HG03045 (cell line): Measurements from ENCODE around the gene NEDD4L.

ENCODE experiments used
- ATAC-seq: cut with Tn5 transposase; IDR thresholded peaks from one replicate; pipeline ENCODE4 v1.9.1; 2021; ENCODE audit warnings: mild to moderate bottlenecking, moderate library complexity; ENCODE audit not compliant: unreplicated experiment

Gene NEDD4L

DNA sequence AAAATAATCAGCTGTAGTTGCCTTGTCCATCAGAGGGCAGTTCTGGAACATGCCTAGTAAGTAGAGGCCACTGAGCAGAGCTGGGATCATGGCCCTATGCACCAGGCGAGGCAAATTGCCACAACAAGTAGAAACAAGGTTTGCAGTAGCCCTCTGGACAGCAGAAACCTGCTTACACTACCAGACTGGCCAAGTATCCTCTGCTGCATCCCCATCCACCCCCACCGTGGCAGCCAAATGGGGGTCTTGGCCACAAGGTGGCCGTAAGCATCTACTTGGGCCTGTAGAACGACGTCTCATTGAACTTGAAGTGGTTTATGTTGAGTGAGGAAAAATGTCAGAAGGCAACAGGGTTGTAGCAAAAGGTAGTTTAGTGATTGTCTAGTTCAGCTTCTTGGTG is 343.7 kb downstream of the NEDD4L start:
- ATAC-seq: no peak

DNA sequence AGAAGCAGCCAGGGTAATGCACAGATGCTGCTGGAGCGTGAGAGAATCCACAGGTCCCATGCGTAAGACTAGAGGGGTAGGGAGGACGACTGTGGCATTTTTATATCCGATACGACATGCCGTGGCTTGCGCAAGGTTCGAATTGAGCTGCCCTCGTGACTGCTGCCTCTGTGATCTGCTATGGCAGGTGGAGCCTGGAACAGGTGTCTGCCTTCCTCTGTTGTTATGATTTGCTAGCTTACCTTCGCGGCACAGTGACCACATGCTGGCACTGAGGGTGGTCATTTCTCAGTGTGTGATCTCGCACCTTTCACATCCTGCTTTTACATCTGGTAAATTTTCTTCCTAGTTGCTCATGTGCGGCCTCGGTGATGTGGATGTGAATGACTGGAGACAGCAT is 344.7 kb downstream of the NEDD4L start:
- ATAC-seq: no peak

DNA sequence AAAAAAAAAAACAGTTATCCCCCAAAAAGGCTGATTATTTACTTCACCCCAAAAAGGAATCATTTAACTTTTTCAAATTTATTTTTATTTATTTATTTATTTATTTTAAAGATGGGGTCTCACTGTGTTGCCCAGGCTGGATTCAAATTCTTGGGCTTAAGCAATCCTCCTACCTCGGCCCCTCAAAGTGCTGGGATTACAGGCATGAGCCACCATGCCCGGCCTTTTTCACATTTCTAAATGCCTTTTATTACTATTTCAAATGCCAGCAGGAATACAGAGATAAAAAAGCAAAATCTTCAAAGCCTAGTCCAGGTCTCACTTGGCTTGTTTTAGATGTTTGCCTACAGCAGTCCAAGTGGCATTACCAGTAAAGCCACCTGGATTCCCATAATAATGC is 345.7 kb downstream of the NEDD4L start:
- no peak for ATAC-seq

DNA sequence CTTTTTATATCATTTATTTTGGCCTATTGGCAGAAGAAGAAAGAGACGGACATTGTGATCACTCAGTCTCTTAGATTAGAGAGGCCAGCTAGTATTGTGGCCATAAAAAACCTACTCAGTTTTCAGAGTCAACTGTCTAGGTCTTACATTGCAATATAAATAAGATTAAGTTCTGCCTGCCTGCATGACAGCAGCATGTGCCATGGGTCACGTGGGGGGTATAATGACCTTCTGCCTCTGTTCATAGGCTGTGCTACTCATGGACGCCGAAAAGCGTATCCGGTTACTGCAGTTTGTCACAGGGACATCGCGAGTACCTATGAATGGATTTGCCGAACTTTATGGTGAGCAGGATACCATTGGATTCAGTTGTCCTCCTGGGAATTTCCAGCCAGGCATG is 346.4 kb downstream of the NEDD4L start:
- no peak for ATAC-seq

DNA sequence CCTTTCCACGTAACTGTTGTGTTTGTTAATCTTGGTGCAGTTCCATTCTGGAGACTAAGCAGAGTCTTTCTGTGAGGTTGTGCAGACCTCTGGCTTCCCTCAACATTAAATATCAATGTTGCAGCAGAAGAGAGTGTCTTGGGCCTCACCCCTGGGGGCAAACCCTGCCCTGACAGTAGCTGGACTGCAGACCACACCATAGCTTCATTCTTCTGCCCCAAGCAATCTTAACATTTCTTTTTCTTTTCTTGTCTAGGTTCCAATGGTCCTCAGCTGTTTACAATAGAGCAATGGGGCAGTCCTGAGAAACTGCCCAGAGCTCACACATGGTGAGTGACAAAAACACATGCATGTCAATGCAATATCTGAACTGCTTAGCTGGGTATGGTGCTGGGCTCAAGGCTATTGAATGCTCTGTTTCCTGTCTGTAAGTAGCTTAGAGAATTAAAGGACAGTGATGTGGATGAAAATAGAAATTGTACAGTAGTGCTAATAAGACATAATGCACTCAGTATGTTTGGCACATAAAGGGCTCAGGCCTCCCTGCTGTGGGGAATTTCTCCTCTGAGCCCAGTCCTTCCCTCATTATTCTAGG is 347.3 kb downstream of the NEDD4L start:
- no peak for ATAC-seq

DNA sequence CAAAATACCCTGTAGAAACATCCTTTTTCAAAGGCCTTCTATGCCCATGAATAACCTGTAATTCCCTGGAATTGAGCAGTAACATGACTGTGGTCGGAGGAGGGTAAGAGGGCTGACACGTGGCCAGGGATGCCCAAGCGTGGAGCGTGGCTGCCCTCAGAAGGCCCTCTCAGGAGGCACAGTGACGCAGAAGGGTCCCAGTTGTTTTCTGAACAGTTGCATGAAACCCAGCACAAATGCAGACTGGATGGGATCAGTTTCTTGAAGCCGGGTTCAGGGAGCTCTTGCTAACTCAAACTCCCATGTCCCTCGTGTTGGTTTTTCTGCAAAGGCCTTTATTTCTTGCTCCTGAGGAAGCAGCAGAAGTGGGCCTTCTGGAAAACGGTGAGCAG is 347.9 kb downstream of the NEDD4L start:
- ATAC-seq: no peak

DNA sequence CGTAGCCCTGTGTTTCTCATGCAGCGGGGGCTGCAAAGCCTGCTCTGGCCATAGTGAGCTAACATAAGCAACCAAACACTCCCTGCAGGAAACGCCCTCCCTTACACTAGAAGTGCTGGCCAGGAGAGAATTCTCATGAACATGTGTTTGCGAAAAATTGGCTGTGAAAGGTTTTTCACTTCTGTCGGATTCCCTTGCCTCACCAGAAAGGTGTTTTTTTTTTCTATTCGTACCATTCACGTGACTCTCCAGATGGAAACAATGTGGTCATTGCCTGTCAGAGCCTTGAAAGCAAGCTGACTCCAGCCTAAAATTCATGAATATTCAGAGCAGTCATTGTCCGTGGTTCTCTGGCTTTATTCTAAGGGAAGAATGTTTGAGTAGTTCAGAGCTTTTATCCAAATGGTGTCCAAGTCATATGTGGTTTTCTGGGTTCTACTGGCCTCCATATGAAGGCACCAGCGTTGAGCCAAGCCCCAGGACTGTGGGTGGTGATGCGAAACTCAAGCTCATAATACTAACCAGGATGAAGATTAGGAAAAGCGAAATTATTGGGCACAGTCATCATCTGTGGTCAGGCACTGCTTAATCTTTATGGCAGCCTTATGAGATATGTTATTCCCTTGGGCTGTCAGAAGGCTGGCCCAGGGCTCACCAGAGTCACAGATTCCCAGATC is 348.4 kb downstream of the NEDD4L start:
- ATAC-seq: no peak

DNA sequence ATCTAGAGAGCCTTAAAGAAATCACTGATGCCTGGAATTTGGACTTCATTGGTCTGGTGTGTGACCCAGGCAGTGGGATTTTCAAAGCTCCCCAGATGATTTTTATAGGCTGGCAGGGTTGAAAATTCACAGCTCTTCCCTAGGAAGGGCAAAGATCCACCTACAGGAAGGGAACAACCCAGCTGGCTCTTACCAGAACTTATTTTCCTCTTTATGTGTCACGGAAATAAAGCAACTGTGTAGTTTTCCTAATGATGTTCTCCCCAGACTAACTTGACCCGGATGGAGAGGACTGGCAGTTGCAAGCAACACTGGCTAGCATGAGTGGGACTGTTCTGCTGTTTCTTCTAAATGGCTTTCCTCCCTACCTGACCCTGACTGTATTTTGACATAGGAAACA is 349.3 kb downstream of the NEDD4L start:
- no peak for ATAC-seq

DNA sequence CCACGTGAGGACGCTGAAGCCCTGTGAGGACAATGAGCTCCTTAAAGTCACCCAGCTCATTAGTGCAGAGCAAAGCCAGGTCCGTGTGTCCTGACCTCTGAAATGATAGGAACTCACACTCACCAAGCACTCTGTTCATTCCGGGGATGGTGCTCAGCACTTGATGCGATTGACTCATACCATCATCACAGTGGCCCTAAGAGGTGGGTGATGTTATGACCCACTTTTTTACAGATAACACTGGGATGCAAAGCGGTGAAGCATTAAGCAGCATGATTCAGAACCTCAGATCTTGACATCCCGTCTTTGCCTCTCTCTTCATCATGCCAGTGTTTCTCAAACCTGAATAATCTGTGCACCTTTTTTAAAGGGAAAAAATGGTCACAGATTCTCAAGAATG is 350.0 kb downstream of the NEDD4L start:
- ATAC-seq: no peak

DNA sequence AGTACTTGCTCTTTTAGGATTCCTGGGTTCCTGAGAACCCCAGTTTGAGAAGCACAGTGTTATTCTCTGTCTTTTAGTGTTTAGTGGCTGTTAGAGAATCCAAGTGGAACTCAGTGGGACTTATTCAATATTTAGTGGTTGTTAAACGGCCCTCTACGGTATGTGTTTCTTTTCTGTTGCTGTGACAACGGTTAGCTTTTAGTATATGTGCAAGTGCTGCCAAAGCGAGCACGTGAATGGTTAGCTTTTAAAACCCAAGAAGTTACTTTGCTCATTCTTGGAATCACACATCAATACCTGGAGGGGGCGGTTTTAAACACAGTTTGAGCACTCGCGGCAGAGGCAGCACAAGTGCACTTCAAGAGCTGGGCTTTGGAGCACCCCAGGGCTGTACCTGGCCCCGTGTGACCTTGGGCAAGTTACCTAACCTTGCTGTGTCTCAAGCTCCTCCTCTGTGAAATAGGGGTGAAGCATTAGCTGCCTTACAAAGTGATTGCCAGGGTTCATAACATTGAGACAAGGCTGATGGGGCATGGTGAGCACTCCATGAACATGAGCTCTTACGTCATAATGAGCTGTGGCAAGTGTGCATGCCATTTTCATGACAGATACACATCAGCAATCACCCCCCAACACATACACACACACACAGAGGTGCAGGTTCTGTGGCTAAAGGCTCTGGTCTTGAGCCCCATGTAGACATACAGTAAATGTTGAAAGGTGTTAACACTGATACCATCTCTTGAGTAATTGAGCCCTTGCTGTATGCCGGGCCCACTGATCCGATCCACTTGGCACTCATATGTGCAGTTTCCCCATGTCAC is 350.8 kb downstream of the NEDD4L start:
- ATAC-seq: no peak

DNA sequence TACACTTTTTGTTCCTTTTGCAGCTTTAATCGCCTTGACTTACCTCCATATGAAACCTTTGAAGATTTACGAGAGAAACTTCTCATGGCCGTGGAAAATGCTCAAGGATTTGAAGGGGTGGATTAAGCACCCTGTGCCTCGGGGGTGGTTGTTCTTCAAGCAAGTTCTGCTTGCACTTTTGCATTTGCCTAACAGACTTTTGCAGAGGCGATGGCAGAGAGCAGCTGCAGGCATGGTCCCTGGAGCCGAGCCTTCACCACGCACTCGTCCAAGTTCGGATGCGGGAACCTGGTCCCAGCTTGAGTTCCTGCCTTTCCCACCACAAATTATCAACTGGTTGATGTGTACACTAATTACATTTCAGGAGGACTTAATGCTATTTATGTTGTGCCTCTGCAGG is 352.1 kb downstream of the NEDD4L start:
- no peak for ATAC-seq

DNA sequence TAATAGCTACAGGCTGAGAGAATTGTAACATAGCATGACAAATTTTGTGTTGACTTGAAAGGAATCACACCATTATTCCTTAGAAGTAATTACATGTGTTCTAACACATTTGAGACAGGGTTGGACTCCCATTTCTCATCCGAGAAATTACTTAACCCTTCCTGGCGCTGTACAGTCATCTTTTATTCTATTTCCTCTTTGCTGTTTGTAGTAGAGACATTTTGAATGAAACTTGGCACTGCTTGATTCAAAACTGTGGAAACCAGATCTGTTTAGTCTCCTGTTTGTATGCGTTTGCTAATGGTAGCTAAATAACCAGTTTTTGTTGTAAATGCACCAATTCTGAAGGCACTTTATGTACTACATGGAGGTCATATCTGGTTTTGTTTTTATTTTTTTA is 352.9 kb downstream of the NEDD4L start:
- no peak for ATAC-seq

DNA sequence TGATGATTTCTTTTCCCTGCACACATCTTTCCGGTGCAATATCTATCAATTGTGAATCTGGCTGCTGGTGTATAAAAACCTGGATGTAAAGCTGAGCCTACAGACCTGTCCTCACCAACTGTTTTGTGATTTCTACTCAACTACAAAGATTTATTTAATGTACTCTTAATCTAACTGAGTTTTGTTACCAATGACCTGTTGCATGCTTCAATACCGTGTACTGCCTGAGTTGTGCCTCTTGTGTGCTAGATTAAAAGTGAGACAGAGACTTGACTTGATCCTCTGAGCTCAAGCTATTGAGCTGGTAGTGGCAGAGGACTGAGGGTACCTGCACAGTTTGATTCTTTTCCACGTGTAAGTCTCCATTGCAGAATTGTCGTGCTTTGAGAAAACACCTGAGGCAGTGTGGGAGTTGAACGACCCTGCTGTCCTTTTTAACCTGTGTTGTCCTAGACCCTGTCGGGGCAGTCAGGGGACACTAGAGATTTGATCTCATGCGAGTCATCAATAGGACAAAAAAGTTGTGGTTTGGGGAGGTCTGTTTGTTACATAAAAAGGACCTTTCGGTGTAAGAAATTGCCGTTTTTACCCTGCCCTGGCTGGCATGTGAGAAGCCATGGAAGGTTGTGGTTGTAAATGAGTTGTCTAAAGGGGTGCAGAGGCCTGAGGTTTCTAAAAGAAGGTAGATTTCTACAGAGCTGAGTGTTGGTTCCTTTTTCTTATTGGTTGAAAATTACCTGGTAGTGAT is 353.5 kb downstream of the NEDD4L start:
- ATAC-seq: no peak

DNA sequence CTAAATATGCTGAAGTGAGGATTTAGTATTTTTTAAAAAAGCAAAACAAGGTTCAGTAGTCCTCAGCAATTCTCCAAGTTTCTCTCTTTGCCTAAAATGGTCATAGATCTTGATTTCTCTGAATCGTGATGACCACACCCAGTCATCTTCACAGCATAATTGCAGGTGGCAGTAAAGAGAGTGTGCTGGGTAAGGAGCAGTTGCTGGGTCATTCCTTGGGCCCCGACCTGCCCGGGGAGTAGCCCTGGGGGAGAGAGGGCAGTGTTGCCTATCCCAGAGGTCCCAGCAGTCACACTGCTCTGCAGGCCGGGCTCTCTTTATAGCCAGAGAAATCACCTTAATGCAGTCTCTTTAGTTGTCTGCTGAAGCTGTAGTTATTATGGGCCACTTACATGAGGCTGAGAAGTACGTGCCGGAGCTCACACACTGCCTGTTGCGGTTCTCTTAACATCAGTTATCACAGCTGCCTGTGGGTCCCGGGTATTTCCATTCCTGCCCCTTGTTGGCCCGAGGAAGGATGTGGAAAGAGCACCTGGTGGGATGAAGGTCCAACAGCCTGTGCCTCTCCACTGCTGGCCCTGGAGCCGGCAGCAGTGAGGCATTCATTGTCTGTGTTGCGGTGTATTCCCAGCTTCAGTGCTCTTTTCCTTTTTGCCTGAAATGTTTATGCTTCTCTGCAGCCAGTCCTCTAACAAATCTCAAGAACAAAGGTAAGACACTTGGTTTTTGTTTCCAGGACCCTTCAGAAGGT is 354.8 kb downstream of the NEDD4L start:
- no peak for ATAC-seq

DNA sequence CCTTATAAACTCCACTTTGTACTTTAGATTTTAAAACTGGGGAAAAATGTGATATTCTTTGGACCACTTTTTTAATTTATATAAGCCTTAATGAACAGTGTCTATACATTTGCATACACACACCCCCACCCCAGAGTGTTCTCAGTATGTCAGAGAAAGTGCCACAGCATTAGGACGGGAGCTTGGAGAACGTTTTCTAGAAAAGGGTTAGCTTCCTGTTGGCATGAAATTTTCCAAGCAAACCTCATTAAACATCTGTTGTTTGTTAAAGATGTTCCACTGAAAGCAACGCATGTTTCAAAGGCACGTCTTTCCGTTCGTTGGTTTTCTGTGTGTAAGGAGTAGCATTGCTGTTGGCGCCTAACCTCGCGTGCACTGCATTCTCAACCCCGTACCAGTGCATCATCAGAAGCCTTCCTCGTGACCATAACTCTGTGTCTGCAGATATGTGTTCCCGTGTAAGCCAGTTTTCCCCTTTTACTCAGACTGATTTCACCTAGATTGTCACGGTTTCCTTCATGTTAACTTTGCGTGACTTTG is 356.4 kb downstream of the NEDD4L start:
- ATAC-seq: no peak

DNA sequence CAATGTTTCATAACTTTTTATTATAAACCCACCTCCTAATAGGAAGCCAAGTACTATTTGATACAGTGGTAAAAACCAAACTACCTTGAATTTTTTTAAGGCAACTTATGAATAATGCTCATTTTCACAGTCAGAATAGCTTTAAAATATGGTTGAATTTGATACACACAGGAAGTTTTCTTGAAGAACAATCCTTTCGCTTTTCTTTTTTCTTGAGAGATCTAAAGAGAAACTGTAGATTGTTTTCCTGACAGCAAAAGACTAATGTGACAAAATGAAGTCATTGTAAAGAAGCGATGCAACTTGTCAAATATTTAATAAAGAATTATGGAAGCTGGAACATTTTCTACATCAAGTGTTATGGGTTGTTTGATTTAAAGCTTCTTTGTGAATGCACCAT is 357.2 kb downstream of the NEDD4L start:
- ATAC-seq: no peak

DNA sequence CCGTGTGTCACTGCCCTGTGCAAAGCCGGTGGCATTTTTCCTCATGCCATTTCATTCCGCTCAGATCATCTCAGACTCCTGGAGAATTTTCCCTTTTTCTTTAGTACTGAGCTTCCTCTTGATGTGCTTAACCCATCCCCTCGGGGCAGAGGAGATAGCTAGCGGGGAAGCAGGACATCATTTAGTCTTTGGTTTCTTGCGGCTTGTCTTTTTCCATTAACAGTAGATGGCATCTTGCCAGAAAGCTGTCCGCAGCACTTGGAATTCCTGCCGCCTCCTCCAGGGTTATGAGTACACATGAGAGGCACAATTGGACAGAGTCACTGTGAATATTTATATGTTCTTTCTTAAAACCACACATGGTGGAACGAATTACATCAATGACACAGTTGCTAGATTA is 358.2 kb downstream of the NEDD4L start:
- no peak for ATAC-seq

DNA sequence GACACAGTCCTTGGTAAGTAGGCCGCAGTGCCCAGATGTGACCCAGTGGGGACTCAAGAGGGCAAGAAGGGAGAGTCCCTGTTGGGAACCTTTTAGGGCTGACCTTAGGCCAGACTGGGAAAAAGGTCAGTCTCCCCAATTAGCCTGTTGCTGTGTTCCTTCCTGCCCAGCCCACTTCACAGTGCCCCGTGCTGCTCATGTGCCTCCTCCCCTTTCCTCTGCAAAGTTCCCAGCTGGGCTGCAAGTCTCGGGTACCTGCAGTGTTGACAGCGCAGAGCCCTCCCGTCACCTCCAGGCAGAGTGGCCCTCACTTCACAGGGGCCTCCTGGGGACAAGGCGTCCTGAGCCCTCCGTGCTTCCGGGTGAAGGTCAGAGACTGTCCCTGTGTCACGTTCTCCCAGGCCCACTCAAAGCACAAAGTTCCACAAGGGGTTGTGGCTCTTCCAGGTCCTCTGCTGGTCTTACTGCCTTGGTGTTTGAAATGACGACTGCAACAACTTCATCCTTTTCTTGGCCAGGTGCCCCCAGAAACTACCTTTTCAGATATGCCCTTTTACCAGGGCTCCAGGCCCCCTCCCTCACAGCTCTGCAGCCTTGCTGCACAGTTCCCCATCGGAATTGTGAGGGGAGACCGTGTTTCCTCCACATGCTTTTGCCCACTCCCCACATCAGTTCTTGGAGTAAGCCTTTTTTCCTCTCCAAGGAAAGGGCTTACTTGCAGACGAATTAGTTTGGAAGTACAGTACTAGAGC is 359.1 kb downstream of the NEDD4L start:
- no peak for ATAC-seq

DNA sequence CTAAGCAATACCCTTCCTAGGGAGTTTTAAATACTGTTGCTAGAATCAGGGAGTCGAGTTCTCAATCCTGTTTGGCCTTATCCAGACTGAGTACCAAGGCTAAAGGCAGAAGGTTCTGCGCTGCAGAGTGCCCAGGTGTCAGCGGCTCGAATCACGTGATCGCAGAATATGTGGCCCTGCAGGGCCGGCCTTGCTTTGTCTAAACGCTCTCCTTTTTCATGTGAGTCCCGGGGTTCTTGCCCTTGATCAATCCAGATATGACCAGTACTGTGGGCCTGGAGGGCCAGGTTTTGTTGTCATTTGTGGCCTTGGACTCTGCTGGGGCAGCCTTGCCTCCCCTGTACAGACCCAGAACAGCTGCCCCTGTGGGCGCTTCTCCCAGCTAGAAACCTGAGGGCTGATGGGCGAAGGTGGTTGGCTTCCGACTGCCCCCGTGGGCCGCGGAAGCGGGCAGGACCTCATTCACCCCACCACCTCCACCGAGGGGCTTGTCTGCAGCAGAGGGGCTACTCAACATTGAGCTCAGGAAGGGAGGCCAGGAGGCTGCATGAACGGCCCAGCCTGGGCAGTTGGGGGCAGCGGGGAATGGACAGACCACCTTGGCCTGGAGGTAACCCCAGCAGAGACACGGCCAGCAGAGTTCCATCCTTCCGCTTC is 359.9 kb downstream of the NEDD4L start:
- ATAC-seq: no peak
